ENCODE measurements around the gene NOB1. TPM values are rescaled to one million over a fixed set of nuclear protein-coding genes. Genes with fewer than 3 reads are reported as not detected.

The NOB1 gene
- total and polyA plus RNA-seq, 2 of the 4 experiments (the other 2 are of a cell fraction), result 47.0 to 58.1 TPM

- H3K4me2 ChIP-seq (ENCODE audit: low read depth, low read length), result no peak overlapping the region
- no peak overlapping the region for H2BK120ac ChIP-seq (ENCODE audit: low read depth, low read length)
- ChIA-PET CTCF (interaction anchor here (0.8 to 1.5 kb wide), 5 partner anchors 9 to 139 kb away, joined by 3 to 4 read pairs (median 3); no protein-coding TSS in a partner anchor), POLR2A (ENCODE audit: unreplicated experiment) (no interaction called here)
- no peak overlapping the region for H2AK9ac ChIP-seq (replicated peaks; ENCODE audit: low read depth, low read length, poor library complexity)
- H3K79me1 ChIP-seq (ENCODE audit: low read depth in 1 of 2, low read length in 2 of 2), result peaks cover 6 to 11% of the 10 kb centered on the region in 2 experiments; a peak in 2 of 4 replicates
- peaks cover 2% of the 10 kb centered on the region for H3K36me3 ChIP-seq (ENCODE audit: control insufficient read depth, insufficient read depth, low read length)
- H3K4me3 ChIP-seq (ENCODE audit: insufficient read depth, low read depth, low read length), result no peak overlapping the region
- intact Hi-C loops (cut with micrococcal nuclease) (no loop called here), dilution Hi-C loops (cut with HindIII; ENCODE audit: low sequenced_read_pairs, unreplicated experiment) (no loop called here), in situ Hi-C loops (cut with MboI; ENCODE audit: low sequenced_read_pairs) (loop anchor here (5.0 kb wide), 1 partner anchor 134 kb away; no protein-coding TSS in a partner anchor)
- no peak overlapping the region for H4K91ac ChIP-seq (ENCODE audit: insufficient read depth, low read depth, low read length)
- TF ChIP-seq RAD21 (IDR thresholded peaks at IDR 0.05; ENCODE audit: low read length) (peak; percentile 40), CTCF (conservative IDR thresholded peaks at IDR 0.05; ENCODE audit: low read depth, low read length) (peak; percentile 41), SMC3 (IDR thresholded peaks at IDR 0.05; ENCODE audit: low read depth, low read length) (peak; percentile 59), MXI1 (IDR thresholded peaks at IDR 0.05; ENCODE audit: borderline replicate concordance, low read depth, low read length) (no peak), MAZ (IDR thresholded peaks at IDR 0.05; ENCODE audit: borderline replicate concordance, low read depth, low read length) (no peak)
- H4K5ac ChIP-seq (ENCODE audit: low read depth, low read length), result no peak overlapping the region
- H3K27me3 ChIP-seq (ENCODE audit: control insufficient read depth, insufficient read depth, low read length), result no peaks in the 10 kb centered on the region
- no peak overlapping the region; the same call in 1 of the 2 replicates for H2AK5ac ChIP-seq (ENCODE audit: low read depth, low read length)
- no peak overlapping the region for H4K8ac ChIP-seq (ENCODE audit: low read depth in 2 of 2, low read length in 2 of 2)
- no peak overlapping the region for H3K56ac ChIP-seq (ENCODE audit: extremely low read depth, insufficient read depth, low read length)
- H3K18ac ChIP-seq (ENCODE audit: low read depth, low read length), result no peak overlapping the region
- no peaks in the 10 kb centered on the region for H4K20me1 ChIP-seq (ENCODE audit: insufficient read depth, low read length)
- H3K9ac ChIP-seq (ENCODE audit: low read depth, low read length), result no peak overlapping the region
- no peak overlapping the region for H3K4ac ChIP-seq (ENCODE audit: low read depth, low read length)
- H3K27ac ChIP-seq (ENCODE audit: insufficient read depth, low read length), result no peak overlapping the region
- no peak overlapping the region for H3K23ac ChIP-seq (ENCODE audit: low read depth, low read length)
- no peak overlapping the region for H2BK15ac ChIP-seq (ENCODE audit: low read depth, low read length)
- no peak overlapping the region for H2BK5ac ChIP-seq (ENCODE audit: low read depth, low read length, poor library complexity, severe bottlenecking)
- BruUV-seq (replicated peaks), result no TSS peak
- no peaks in the 10 kb centered on the region for H3K9me3 ChIP-seq (ENCODE audit: control insufficient read depth, insufficient read depth, low read length)
- peaks cover 10% of the 10 kb centered on the region for H3K4me1 ChIP-seq (ENCODE audit: control insufficient read depth, insufficient read depth, low read length)
- peaks cover 7% of the 10 kb centered on the region; the same call in 1 of the 2 replicates for H3K9me1 ChIP-seq (ENCODE audit: insufficient read depth, low read length)
- DNase-seq (peak; percentile 6), ATAC-seq (ENCODE audit: low read depth) (no peak)
- H2AFZ ChIP-seq (replicated peaks; ENCODE audit: low read length, poor library complexity), result no peak overlapping the region
- H3K14ac ChIP-seq (replicated peaks; ENCODE audit: low read depth, low read length), result no peak overlapping the region
- no CpG with 5 or more reads among the region's 8 CpGs for WGBS, 2 experiments (ENCODE audit: extremely low coverage in 2 of 2, insufficient read length in 1 of 2)
- peak overlapping the region; percentile 48; the same call in 1 of the 2 replicates for H2BK20ac ChIP-seq (ENCODE audit: low read depth, low read length)
Observed at GRCh38 chr16:69798466-69798865, 43.7 kb upstream of the NOB1 start.

All from IMR-90 (cell line).